ENCODE results near the gene OPTC.

OPTC gene

GRCh38 chr1:203499643-203500278, 5.8 kb downstream of the OPTC start:
- Histone ChIP-seq H2AFZ (ENCODE audit: low read depth, low read length, severe bottlenecking) (no peak overlapping the region), H3F3A (ENCODE audit: insufficient read depth) (no peaks in the 10 kb centered on the region), H3K4me2 (ENCODE audit: low read depth, low read length, poor library complexity, severe bottlenecking) (no peak overlapping the region), H3K27ac (ENCODE audit: low read depth, low read length) (no peak overlapping the region), H3K9ac (ENCODE audit: low read length) (no peak overlapping the region), H3K27me3 (ENCODE audit: low read length) (no peaks in the 10 kb centered on the region), H4K20me1 (ENCODE audit: low read depth, low read length) (no peaks in the 10 kb centered on the region), H3K4me3 (ENCODE audit: insufficient read depth, low read length, poor library complexity, severe bottlenecking) (no peak overlapping the region), H3K36me3 (ENCODE audit: low read length) (no peaks in the 10 kb centered on the region), H3K9me2 (replicated peaks; ENCODE audit: insufficient read depth, low read length) (no peaks in the 10 kb centered on the region), H3K79me2 (ENCODE audit: insufficient read depth, low read length) (no peaks in the 10 kb centered on the region), H3K9me3 (ENCODE audit: insufficient read depth, low read length) (no peaks in the 10 kb centered on the region)
- TF ChIP-seq CTCF (IDR thresholded peaks at IDR 0.05; ENCODE audit: insufficient read depth, low read length, poor library complexity, severe bottlenecking) (no peak), EZH2phosphoT487 (conservative IDR thresholded peaks at IDR 0.05; ENCODE audit: low read length) (no peak)

- Histone ChIP-seq H3K4me2 (ENCODE audit: low read depth, low read length, poor library complexity, severe bottlenecking) (no peak overlapping the region), H3F3A (ENCODE audit: insufficient read depth) (no peaks in the 10 kb centered on the region), H3K4me3 (ENCODE audit: insufficient read depth, low read length, poor library complexity, severe bottlenecking) (no peak overlapping the region), H3K9me2 (replicated peaks; ENCODE audit: insufficient read depth, low read length) (no peaks in the 10 kb centered on the region), H2AFZ (ENCODE audit: low read depth, low read length, severe bottlenecking) (no peak overlapping the region), H3K79me2 (ENCODE audit: insufficient read depth, low read length) (no peaks in the 10 kb centered on the region), H3K9me3 (ENCODE audit: insufficient read depth, low read length) (no peaks in the 10 kb centered on the region), H3K27me3 (ENCODE audit: low read length) (no peaks in the 10 kb centered on the region), H3K9ac (ENCODE audit: low read length) (no peak overlapping the region), H3K27ac (ENCODE audit: low read depth, low read length) (no peak overlapping the region), H3K36me3 (ENCODE audit: low read length) (no peaks in the 10 kb centered on the region), H4K20me1 (ENCODE audit: low read depth, low read length) (no peaks in the 10 kb centered on the region)
- TF ChIP-seq CTCF (IDR thresholded peaks at IDR 0.05; ENCODE audit: insufficient read depth, low read length, poor library complexity, severe bottlenecking): no peak
- no peak for TF ChIP-seq EZH2phosphoT487 (conservative IDR thresholded peaks at IDR 0.05; ENCODE audit: low read length)
These were observed 6.3 kb downstream of the OPTC start for GRCh38 chr1:203500279-203500678.

GRCh38 chr1:203503836-203504235, 9.9 kb downstream of the OPTC start:
- H3K9me2 ChIP-seq (replicated peaks; ENCODE audit: insufficient read depth, low read length): no peaks in the 10 kb centered on the region
- no peak overlapping the region for H3K4me2 ChIP-seq (ENCODE audit: low read depth, low read length, poor library complexity, severe bottlenecking)
- TF ChIP-seq CTCF (IDR thresholded peaks at IDR 0.05; ENCODE audit: insufficient read depth, low read length, poor library complexity, severe bottlenecking): no peak
- no peak for TF ChIP-seq EZH2phosphoT487 (conservative IDR thresholded peaks at IDR 0.05; ENCODE audit: low read length)
- H3K27me3 ChIP-seq (ENCODE audit: low read length): no peaks in the 10 kb centered on the region
- H3K36me3 ChIP-seq (ENCODE audit: low read length): no peaks in the 10 kb centered on the region
- H4K20me1 ChIP-seq (ENCODE audit: low read depth, low read length): no peaks in the 10 kb centered on the region
- H3K9ac ChIP-seq (ENCODE audit: low read length): no peak overlapping the region
- no peak overlapping the region for H3K4me3 ChIP-seq (ENCODE audit: insufficient read depth, low read length, poor library complexity, severe bottlenecking)
- no peak overlapping the region for H2AFZ ChIP-seq (ENCODE audit: low read depth, low read length, severe bottlenecking)
- H3K79me2 ChIP-seq (ENCODE audit: insufficient read depth, low read length): no peaks in the 10 kb centered on the region
- no peaks in the 10 kb centered on the region for H3F3A ChIP-seq (ENCODE audit: insufficient read depth)
- no peak overlapping the region for H3K27ac ChIP-seq (ENCODE audit: low read depth, low read length)
- H3K9me3 ChIP-seq (ENCODE audit: insufficient read depth, low read length): no peaks in the 10 kb centered on the region

Data from SU-DHL-6 (cell line).